ENCODE data around the gene TEX2. TPM values are rescaled to one million over a fixed set of nuclear protein-coding genes. Genes with fewer than 3 reads are reported as not detected.

TEX2 gene
- total and polyA plus RNA-seq, 9 of the 15 experiments (the other 6 are each of a cell fraction or from before 2014, with no cell fraction given) = 4.1 to 27.6 (median 19.3) TPM

GRCh38 chr17:64129765-64130558 lies 133.1 kb downstream of the TEX2 start, which contains the start of gene ERN1 (continued):
- TF ChIP-seq CTCFL (IDR thresholded peaks at IDR 0.05; ENCODE audit: borderline replicate concordance, insufficient read depth, low read depth, low read length, poor library complexity, severe bottlenecking) (no peak), NFATC3 (IDR thresholded peaks at IDR 0.05) (no peak), ZKSCAN8 (CRISPR knock-in tag; IDR thresholded peaks at IDR 0.05) (no peak), POLR3G (IDR thresholded peaks at IDR 0.05; ENCODE audit: extremely low read depth, insufficient read length, insufficient replicate concordance) (no peak), BRD4 (IDR thresholded peaks at IDR 0.05) (no peak), KDM4B (IDR thresholded peaks at IDR 0.05; ENCODE audit: borderline replicate concordance in 2 of 2, low read depth in 1 of 2) (no peak), E2F6 (IDR thresholded peaks at IDR 0.05; ENCODE audit: borderline replicate concordance in 1 of 2, extremely low read depth in 1 of 2, insufficient read depth in 1 of 2, insufficient read length in 1 of 2, low read depth in 1 of 2, low read length in 1 of 2, poor library complexity in 1 of 2, severe bottlenecking in 1 of 2) (peak; percentile 55 to 67), RBM39 (optimal IDR thresholded peaks at IDR 0.05; ENCODE audit: low read depth, low read length) (no peak), CREBBP (IDR thresholded peaks at IDR 0.05; ENCODE audit: low read depth, low read length) (no peak), TBL1XR1 (IDR thresholded peaks at IDR 0.05; ENCODE audit: low read length in 2 of 2) (no peak), ATF3 (IDR thresholded peaks at IDR 0.05) (no peak), ATF3 (CRISPR knock-in tag; conservative IDR thresholded peaks at IDR 0.05) (no peak), TCF7 (IDR thresholded peaks at IDR 0.05; ENCODE audit: borderline replicate concordance) (no peak), PML (IDR thresholded peaks at IDR 0.05; ENCODE audit: low read length) (no peak; the same call in 1 of the 2 replicates), CLOCK (CRISPR knock-in tag; IDR thresholded peaks at IDR 0.05; ENCODE audit: borderline replicate concordance) (no peak), DACH1 (IDR thresholded peaks at IDR 0.05; ENCODE audit: partially characterized antibody) (no peak), IRF1 (CRISPR knock-in tag; IDR thresholded peaks at IDR 0.05; ENCODE audit: borderline replicate concordance) (no peak), MAFK (IDR thresholded peaks at IDR 0.05; ENCODE audit: low read length) (no peak), POLR2H (tag; IDR thresholded peaks at IDR 0.05; ENCODE audit: low read depth) (peak; percentile 95)
